Epithelial cell of proximal tubule (primary cell): ENCODE data around the gene KCTD2. TPM values are rescaled to one million over a fixed set of nuclear protein-coding genes. Genes with fewer than 3 reads are reported as not detected.
A peak's percentile ranks its signal among the peaks of the same experiment; 100 is the strongest.

Experiments used
- DNase-seq: peaks from one replicate; pipeline ENCODE4 v3.0.0-alpha.2; 2011; ENCODE audit warnings: low read depth
- H3K4me3 ChIP-seq: 2 replicates; pipeline ENCODE4 v1.5.1; 2011; ENCODE audit warnings: low read depth, mild to moderate bottlenecking, low read length
- CTCF ChIP-seq: conservative IDR thresholded peaks from 2 replicates; pipeline ENCODE4 v1.5.1; 2012; ENCODE audit warnings: low read depth, mild to moderate bottlenecking, low read length
- total RNA-seq: library from RNA; depleted of rRNA; stranded (reverse); fragments of >200 nt; gene quantifications from 2 replicates; pipeline ENCODE4 v1.2.3, GENCODE V29; 2015

Gene KCTD2
- 15.8 and 19.2 TPM in 2 replicates for total RNA-seq

- no peak for TF ChIP-seq CTCF
- H3K4me3 ChIP-seq = peak within 1 kb of the TSS; percentile 98
- DNase-seq = peak; percentile 66
Measured at GRCh38 chr17:75046407-75047289, at the start of gene KCTD2, which contains the start of gene ATP5PD. TSS of gene KCTD2 (plus strand) at chr17:75047225. CDS start at chr17:75047251, 26 bp downstream. TSS of gene ATP5PD (minus strand) at chr17:75046969. CDS start at chr17:75042650, 4,319 bp downstream.

- H3K4me3 ChIP-seq = no peak overlapping the region
- no peak for DNase-seq
- no peak for TF ChIP-seq CTCF
Measured at GRCh38 chr17:74998783-74999182, 48.2 kb upstream of the KCTD2 start.

GRCh38 chr17:74999523-74999922 lies 47.5 kb upstream of the KCTD2 start:
- no peak overlapping the region for H3K4me3 ChIP-seq
- no peak for DNase-seq
- TF ChIP-seq CTCF = no peak

GRCh38 chr17:75001915-75002843 lies 44.8 kb upstream of the KCTD2 start:
- TF ChIP-seq CTCF = no peak
- no peak overlapping the region for H3K4me3 ChIP-seq
- DNase-seq = no peak

GRCh38 chr17:75003070-75003956 lies 43.7 kb upstream of the KCTD2 start:
- H3K4me3 ChIP-seq = no peak overlapping the region
- DNase-seq = no peak
- TF ChIP-seq CTCF = no peak

GRCh38 chr17:75003957-75004355 lies 43.1 kb upstream of the KCTD2 start:
- no peak for DNase-seq
- no peak overlapping the region for H3K4me3 ChIP-seq
- TF ChIP-seq CTCF = no peak
